ENCODE data around the gene TRPM3. TPM values are rescaled to one million over a fixed set of nuclear protein-coding genes. Genes with fewer than 3 reads are reported as not detected.

TRPM3 gene
- total RNA-seq, 4 donors from 2014 or later = 0.51 to 8.4 (median 3.3) TPM

DNA sequence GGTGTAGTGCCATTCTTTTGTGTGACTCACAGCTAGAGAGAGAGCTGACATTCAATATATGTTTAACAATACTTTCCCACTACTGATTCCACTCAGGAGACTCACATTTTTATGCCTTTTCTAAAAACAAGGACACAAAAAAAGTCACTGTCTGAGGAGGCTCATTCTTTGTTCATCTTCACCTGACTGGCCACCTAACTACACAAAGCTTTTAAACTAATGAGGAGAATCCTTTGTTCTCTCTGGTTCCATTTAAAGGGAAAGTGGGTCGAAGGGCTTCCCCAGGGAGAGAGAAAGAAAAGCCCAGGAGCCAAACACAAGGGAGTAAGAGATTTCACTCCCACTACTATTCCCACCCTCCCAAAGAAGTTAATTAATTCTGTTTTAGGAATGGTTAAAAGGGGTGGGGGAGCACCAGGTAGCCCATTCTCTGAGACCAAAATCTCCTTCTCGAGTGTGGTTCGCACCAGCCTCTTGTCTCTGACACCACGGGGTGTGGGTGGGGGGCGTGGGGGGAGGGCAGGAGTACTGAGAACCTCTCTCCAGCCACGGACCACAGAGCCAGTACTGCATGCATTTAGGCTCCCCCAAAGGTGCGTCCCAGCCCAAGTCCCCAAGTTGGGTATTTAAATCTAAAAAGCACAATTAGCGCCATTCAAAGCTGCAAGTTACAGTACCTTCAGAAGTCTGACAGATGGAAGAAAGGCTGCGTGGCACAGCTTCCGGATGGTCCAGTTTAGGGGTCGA lies 747 bp downstream of the TRPM3 start:
- Histone ChIP-seq H3K4me3 (no peak overlapping the region), H3K27me3 (no peaks in the 10 kb centered on the region), H3K4me1 (no peaks in the 10 kb centered on the region), H3K9me3 (no peaks in the 10 kb centered on the region), H3K27ac (no peak overlapping the region), H3K36me3 (no peaks in the 10 kb centered on the region)
- intact Hi-C loops (cut with DNase I; ENCODE audit: low total_unique reads) = no loop called here
- no peak for DNase-seq
- TF ChIP-seq POLR2A (IDR thresholded peaks at IDR 0.05) = no peak
- TF ChIP-seq, protein P1, sequence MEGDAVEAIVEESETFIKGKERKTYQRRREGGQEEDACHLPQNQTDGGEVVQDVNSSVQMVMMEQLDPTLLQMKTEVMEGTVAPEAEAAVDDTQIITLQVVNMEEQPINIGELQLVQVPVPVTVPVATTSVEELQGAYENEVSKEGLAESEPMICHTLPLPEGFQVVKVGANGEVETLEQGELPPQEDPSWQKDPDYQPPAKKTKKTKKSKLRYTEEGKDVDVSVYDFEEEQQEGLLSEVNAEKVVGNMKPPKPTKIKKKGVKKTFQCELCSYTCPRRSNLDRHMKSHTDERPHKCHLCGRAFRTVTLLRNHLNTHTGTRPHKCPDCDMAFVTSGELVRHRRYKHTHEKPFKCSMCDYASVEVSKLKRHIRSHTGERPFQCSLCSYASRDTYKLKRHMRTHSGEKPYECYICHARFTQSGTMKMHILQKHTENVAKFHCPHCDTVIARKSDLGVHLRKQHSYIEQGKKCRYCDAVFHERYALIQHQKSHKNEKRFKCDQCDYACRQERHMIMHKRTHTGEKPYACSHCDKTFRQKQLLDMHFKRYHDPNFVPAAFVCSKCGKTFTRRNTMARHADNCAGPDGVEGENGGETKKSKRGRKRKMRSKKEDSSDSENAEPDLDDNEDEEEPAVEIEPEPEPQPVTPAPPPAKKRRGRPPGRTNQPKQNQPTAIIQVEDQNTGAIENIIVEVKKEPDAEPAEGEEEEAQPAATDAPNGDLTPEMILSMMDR (IDR thresholded peaks at IDR 0.05) = no peak

DNA sequence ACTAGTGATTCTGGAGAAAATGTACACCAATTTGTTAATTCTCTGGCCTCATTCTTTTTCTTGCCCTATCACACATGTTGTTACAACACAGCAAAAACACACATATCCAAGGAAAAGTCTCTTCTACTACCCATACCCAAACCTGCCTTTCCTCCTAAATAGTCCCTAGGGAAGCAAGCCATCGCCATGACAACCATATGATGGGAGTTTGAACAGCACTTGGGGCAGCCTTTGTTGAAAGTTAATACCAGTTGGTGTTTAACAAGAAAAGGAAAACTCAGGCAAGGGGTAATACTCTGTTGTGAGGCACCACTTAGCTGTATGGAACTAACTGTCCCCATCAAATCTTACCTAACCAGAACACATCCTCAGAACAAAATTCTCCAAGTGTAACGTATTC lies 1.7 kb downstream of the TRPM3 start:
- H3K27ac ChIP-seq = no peak overlapping the region
- no peaks in the 10 kb centered on the region for H3K9me3 ChIP-seq
- H3K4me1 ChIP-seq = no peaks in the 10 kb centered on the region
- no peaks in the 10 kb centered on the region for H3K27me3 ChIP-seq
- H3K4me3 ChIP-seq = no peak overlapping the region
- DNase-seq = no peak
- no peaks in the 10 kb centered on the region for H3K36me3 ChIP-seq
- TF ChIP-seq POLR2A (IDR thresholded peaks at IDR 0.05) = no peak
- TF ChIP-seq, protein P1 (IDR thresholded peaks at IDR 0.05) = no peak
- intact Hi-C loops (cut with DNase I; ENCODE audit: low total_unique reads) = no loop called here

DNA sequence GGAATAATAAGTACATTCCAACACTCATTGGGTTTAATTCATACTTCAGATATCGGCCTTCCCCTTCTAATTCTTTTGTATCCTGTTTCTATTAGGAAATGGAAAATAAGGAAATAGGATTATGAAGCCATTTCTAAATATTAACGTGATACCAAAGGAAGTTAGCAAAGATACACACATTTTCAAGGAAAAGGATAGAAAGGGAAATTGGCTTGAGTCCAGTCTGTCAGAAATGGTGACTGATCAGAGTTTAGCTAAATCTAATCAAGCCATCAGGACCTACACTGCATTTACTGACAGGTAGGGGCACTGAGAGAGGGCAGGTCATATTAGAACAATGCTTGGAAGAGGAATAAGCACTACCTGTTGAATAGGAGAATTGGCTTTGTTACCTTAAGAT lies 3.1 kb downstream of the TRPM3 start:
- TF ChIP-seq, protein P1 (IDR thresholded peaks at IDR 0.05) = no peak
- no peak for TF ChIP-seq POLR2A (IDR thresholded peaks at IDR 0.05)
- intact Hi-C loops (cut with DNase I; ENCODE audit: low total_unique reads) = no loop called here
- DNase-seq = no peak
- Histone ChIP-seq H3K27me3 (no peaks in the 10 kb centered on the region), H3K4me1 (no peaks in the 10 kb centered on the region), H3K27ac (no peak overlapping the region), H3K9me3 (no peaks in the 10 kb centered on the region), H3K36me3 (no peaks in the 10 kb centered on the region), H3K4me3 (no peak overlapping the region)

GRCh38 chr9:71115448-71115975 lies 5.9 kb downstream of the TRPM3 start:
- no peaks in the 10 kb centered on the region for H3K36me3 ChIP-seq
- H3K27me3 ChIP-seq = no peaks in the 10 kb centered on the region
- H3K4me3 ChIP-seq = no peak overlapping the region
- DNase-seq = no peak
- no peak overlapping the region for H3K27ac ChIP-seq
- intact Hi-C loops (cut with DNase I; ENCODE audit: low total_unique reads) = no loop called here
- no peaks in the 10 kb centered on the region for H3K4me1 ChIP-seq
- no peaks in the 10 kb centered on the region for H3K9me3 ChIP-seq
- no peak for TF ChIP-seq POLR2A (IDR thresholded peaks at IDR 0.05)
- TF ChIP-seq, protein P1 (IDR thresholded peaks at IDR 0.05) = no peak

- Histone ChIP-seq H3K4me3 (no peak overlapping the region), H3K27me3 (no peaks in the 10 kb centered on the region), H3K9me3 (no peaks in the 10 kb centered on the region), H3K27ac (no peak overlapping the region), H3K36me3 (no peaks in the 10 kb centered on the region), H3K4me1 (no peaks in the 10 kb centered on the region)
- DNase-seq = no peak
- TF ChIP-seq, protein P1 (IDR thresholded peaks at IDR 0.05) = no peak
- intact Hi-C loops (cut with DNase I; ENCODE audit: low total_unique reads) = no loop called here
Measured at GRCh38 chr9:71112866-71113265, 8.6 kb downstream of the TRPM3 start.
